Raji (cell line): ENCODE results near the gene ZNF433.

Experiments used
- POLR2A ChIP-seq: IDR thresholded peaks from 2 replicates; pipeline ENCODE4 v1.6.1; 2011; ENCODE audit warnings: low read depth, low read length, control low read depth; ENCODE audit not compliant: insufficient read depth

The ZNF433 gene

DNA sequence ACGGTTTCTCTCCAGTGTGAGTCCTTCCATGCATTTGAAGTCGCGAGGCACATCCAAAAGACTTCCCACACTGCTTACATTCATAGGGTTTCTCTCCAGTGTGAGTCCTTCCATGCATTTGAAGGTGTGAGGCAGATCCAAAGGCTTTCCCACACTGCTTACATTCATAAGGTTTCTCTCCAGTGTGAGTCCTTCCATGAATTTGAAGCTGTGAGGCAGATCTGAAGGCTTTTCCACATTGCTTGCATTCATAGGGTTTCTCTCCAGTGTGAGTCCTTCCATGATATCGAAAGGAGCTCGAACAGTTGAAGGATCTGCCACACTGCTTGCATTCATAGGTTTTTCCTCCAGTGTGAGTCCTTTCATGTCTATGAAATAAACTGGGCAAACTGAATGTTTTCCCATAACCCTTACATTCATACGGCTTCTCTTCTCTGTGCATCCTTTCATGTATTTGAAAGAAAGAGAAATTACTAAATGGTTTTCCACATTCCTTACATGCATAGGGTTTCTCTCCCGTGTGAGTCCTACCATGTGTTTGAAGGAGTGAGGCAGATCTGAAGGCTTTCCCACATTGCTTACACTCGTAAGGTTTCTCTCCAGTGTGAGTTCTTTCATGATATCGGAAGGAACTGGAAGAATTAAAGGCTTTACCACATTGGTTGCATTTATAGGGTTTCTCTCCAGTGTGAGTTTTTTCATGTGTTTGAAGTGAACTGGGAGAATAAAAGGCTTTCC lies 20.3 kb downstream of the ZNF433 start:
- TF ChIP-seq POLR2A, result no peak

DNA sequence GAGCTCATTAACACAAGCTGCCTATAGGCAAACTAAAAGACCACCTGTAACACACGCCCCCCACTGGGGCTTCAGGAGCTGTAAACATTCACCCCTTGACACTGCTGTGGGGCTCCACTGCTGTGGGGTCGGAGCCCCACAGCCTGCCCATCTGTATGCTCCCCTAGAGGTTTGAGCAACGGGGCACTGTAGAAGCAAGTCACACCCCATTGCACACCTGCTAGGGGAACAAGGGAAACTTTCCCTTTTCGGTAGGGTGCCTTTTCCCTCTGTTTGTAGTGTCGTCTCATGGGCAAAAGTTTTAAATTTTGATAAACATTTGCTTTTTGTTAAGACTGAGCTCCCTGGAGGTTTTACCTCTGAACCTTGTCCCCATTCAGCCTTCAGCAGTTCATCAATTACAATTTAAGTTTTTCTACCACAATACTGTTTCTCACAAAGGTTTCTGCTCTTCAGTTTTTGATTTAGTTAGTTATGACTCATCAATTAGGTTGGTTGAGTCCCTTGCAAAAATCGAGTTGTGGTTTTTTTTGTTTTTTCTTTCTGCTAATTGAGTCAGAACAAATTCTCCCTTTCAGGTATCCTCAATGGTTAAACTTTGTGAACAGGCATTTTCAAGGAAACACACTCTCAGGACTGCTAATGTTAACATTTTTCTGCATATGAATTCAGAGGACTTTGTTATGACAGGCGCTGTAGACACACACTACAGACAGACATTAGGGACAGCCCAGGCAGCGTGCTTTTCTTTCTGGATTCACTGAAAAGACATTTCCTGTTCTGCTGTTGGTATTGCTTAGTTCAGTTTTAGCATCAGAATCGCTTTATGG lies 35.1 kb downstream of the ZNF433 start:
- no peak for TF ChIP-seq POLR2A

DNA sequence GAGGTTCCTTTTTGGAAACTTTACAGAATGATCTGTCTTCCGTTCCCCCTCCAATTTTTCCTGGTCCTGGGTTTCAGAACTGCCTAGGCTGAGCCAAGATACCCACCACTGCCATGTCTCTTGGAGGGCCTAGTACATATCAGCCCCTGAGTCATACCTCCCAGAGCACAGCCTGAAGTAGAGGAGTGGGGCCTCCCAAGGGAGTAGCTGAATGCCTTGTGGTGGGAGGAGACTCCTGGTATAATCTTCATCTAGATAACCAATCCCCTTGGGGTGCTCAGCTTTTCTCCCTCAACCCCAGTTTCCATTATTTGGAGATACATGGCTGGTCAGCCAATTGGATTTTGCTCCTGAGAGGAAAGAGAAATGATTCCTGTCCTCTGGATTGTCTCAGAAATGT lies 40.3 kb downstream of the ZNF433 start:
- TF ChIP-seq POLR2A, result no peak

DNA sequence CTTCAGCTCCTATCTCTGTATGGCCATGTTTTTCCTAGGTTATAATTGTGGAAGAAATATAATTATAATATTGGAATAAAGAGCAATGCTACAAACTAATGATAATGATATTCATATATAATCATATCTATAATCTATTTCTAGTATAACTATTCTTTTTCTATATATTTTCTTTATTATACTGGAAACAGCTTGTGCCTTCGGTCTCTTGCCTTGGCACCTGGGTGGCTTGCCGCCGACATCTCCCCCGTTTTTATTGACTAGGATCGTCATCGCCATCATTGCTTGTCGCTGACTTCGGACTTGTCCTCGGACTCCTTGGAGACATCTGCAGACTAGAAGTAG lies 46.4 kb downstream of the ZNF433 start:
- TF ChIP-seq POLR2A, result no peak

DNA sequence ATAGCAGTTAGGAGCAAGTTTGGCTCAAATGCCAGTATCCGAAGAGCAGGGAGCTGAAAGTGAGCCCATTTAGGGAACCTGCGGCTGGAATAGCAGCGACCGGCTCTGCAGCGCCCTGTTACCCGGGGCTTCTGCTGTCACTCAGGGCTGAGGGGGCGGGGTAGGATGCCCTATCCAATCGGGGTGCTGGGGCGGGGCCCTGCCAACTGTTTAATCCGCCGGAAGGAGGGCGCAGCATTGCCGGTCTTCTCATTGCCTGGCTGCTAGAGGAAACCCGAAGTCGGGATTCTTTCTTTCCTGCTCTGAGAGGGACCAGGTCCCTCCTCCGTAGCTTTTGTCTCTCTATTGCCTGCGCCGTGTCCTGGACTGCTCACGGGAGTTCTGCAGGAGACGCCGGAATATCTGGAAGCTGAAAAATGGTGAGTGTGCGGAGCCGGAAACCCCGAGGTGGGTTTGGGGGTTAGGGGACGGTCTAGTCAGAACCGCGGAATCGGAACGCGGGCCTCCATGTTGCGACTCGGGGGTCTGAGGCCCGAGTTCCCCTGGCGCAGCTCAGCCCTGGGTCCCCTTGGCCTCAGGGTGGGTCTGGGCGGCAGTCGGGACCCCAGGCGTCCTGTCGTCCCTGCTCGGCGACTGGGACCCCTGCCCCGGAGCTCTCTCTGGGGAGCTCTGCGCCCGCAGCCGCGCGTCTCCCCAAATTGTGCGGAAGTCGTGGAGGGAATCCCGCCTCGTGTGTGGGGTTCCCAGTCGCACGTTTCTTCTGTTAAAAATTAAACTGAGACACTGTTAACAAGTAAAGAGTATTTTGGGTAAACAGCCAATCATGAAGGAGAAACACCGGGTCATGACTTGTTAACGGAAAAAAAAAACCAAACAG lies 47.8 kb downstream of the ZNF433 start:
- peak; percentile 89 for TF ChIP-seq POLR2A

DNA sequence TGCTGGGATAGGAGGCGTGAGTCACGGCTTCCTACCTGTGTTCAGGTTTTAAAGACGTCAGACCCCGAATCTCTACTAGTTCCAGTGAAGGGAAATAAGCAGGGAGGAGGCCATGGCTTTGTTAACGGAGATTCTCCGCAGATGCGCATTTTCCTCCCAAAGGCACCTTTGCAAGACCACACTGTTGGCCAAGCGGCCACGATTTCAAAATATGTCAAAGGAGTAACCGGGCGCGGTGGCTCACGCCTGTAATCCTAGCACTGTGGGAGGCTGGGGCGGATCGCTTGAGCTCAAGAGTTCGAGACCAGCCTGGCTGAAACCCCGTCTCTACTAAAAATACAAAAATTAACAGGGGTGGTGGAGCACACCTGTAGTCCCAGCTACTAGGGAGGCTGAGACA lies 48.7 kb downstream of the ZNF433 start:
- no peak for TF ChIP-seq POLR2A

DNA sequence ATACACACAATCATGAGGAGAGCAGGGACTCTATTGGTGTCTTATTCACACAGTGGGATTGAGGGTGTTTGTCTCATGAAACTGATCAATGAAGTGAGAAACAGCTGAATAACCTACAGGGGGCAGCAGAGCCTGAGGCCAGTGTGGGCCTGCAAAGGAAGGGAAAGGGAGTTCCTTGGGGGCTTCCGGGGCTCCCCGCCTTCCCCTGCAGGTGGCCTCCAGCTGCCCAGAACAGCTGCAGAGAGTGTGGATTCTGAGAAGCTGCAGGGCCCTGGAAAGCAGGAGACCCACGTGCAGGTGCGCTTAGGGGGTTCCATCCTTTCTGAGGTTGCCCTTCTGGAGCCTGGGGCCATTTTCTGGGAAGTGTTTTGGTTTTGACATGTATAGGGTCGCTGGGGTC lies 50.5 kb downstream of the ZNF433 start:
- no peak for TF ChIP-seq POLR2A

DNA sequence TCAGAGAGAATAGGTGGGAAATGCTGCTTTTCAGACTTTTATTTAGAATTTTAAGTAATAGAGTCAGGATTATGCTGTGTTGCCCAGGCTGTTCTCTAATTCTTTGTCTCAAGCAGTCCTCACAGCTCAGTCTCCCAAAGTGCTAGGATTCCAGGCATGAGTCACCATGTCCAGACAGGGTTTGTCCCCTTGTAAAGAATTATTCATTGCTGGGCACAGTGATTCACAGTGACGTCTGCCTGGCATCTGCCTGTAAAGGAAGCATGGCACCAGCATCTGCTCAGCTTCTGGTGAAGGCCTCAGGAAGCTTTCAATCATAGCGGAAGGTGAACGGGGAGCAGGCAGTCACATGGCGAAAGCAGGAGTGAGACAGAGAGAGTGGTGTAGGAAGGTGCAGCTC lies 53.0 kb downstream of the ZNF433 start:
- no peak for TF ChIP-seq POLR2A

DNA sequence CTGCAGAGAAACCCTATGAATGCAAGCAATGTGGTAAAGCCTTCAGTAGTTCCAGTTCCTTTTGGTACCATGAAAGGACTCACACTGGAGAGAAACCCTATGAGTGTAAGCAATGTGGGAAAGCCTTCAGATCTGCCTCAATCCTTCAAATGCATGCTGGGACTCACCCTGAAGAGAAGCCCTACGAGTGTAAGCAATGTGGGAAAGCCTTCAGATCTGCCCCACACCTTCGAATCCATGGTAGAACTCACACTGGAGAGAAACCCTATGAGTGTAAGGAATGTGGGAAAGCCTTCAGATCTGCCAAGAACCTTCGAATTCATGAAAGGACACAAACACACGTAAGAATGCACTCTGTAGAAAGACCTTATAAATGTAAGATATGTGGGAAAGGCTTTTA lies 56.0 kb downstream of the ZNF433 start:
- no peak for TF ChIP-seq POLR2A

DNA sequence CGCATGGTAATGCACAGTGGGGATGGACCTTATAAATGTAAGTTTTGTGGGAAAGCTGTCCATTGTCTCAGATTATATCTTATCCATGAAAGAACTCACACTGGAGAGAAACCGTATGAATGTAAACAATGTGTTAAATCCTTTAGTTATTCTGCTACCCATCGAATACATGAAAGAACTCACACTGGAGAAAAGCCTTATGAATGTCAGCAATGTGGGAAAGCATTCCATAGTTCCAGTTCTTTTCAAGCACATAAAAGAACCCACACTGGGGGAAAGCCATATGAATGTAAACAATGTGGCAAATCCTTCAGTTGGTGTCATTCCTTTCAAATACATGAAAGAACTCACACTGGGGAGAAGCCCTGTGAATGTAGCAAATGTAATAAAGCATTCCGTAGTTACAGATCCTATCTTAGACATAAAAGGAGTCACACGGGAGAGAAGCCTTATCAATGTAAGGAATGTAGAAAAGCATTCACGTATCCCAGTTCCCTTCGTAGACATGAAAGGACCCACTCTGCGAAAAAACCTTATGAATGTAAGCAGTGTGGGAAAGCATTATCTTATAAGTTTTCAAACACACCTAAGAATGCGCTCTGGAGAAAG lies 56.9 kb downstream of the ZNF433 start:
- TF ChIP-seq POLR2A, result no peak

DNA sequence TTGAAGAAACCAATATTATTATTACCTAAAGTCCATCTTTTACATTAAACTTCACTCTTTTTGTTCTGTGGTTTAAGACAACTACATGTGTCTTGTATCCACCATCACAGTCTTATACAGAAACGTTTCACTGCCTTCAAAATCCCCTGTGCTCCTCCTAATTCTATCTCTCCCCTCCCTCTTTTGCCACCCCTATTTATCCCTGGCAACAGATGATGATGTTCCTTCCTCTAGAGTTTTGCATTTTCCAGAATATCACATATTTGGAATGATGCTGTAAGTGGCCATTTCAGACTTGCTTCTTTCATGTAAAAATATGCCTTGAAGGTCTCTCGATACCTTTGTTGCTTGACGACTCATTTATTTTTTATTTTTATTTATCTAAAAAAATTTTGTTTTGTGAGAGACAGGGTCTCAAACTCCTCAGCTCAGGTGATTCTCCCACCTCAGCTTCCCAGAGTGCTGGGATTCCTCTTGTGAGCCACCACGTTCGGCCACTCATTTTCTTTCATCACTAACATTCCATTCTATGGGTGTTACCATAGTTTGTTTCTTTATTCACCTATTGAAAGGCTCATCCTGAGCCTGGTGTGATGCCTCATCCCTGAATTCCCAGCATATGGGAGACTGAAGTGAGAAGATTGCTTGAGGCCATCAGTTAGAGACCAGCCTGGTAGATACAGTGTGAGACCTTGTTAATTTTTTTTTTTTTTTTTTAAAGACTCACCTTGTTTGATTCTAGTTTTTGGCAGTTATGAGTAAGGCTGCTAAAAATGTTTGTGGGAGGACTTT lies 62.3 kb downstream of the ZNF433 start:
- TF ChIP-seq POLR2A, result no peak

DNA sequence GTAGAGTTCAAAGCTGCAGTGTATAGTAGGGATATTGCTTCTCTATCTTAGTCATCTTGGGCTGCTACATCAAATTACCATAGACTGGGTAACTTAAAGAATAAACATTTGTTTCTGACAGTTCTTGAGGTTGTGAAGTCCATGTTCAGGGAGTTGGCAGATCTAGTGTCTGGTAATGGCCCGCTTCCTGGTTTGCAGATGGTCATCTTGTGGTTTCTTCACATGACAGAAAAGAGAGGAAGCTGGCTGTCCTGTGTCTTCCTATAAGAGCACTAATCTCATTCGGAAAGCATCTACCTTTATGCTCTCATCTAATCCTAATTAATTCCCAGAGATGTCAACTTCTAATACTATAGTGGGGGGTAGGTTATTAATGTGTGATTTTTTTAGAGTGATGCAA lies 64.4 kb downstream of the ZNF433 start:
- TF ChIP-seq POLR2A, result no peak

DNA sequence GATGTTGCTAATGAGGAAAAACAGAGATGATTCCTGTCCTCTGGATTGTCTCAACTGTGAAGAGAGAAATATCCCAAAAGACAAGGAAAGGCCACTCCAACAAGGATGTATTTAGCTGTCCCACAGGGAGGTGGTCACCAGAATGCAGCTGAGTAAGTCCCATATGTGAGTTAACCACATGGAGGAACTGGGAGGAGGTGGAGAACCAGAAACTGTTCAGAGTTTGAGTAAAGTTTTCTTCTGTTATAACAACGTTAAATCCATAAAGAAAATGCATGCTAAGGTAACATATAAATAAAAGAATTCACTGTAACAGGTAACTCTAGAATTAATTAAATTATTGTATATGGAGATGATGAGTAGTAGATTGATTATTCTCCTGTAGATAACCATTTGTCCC lies 65.3 kb downstream of the ZNF433 start:
- no peak for TF ChIP-seq POLR2A

DNA sequence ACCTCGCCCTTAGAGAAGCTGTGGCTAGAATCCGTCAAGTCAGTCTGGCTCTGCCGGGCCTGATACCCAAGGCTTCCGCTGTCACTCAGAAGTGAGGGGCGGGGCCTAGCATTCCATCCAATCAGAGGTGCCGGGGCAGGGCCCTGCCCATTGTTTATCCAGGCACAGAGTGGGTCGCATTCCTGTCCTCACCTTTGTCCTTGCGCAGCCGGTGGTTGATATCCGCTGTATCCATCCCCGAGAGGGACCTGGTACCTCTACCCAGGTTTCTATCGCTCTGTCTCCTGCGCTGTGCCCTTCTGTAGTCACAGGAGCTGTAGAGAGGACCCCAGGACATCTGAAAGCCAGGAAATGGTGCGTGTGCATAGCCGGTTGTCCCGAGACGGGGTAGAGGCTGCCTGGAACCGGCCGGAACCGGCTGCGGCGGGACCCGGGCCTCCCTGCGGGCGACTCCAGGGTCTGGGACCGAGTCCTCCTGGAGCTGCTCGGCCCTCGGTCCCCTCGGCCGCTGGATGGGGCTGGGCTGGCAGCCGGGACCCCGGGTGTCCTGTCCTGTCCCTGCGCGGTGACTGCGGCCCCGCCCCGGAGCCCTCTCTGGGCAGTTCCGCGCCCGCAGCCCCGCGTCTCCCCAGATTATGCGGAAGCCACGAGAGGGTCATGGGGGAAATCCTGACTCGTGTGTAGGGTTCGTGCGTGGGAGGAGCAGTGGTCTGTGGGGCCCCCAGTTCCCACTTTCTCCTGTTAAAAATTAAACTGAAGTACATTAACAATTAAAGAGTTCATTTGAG lies 70.4 kb downstream of the ZNF433 start, which contains the start of gene ZNF763:
Gene ZNF763, plus strand, starts transcription at position 183 of the 788 bp plus-strand sequence. Its CDS starts 169 bp downstream, at position 352.
- peak; percentile 75 for TF ChIP-seq POLR2A
